ENCODE data around the gene RELA. TPM values are rescaled to one million over a fixed set of nuclear protein-coding genes. Genes with fewer than 3 reads are reported as not detected.

The RELA gene
- total RNA-seq, 2 experiments from 2014 or later = 78.9 to 80.2 TPM

- ChIA-PET CTCF (interaction anchor here (0.6 to 2.1 kb wide), 8 partner anchors 8 to 128 kb away, joined by 3 to 6 read pairs (median 4); partner anchors contain the start of genes AP5B1, PCNX3, RELA and SIPA1), POLR2A (interaction anchor here (0.5 to 4.4 kb wide), 8 partner anchors 8 to 230 kb away, joined by 3 to 39 read pairs (median 4); partner anchors contain the start of genes NEAT1, PCNX3, RELA and SIPA1)
Observed at GRCh38 chr11:65652511-65653228, 10.0 kb downstream of the RELA start.

- CTCF ChIA-PET = interaction anchor here (0.6 to 2.1 kb wide), 6 partner anchors 9 to 109 kb away, joined by 3 to 6 read pairs (median 4); partner anchors contain the start of genes PCNX3, RELA and SIPA1
- POLR2A ChIA-PET = interaction anchor here (0.7 to 4.4 kb wide), 7 partner anchors 9 to 112 kb away, joined by 3 to 39 read pairs (median 4); partner anchors contain the start of genes PCNX3, RELA, SIPA1 and ZNRD2
Observed at GRCh38 chr11:65651589-65652510, 10.9 kb downstream of the RELA start.

GRCh38 chr11:65651339-65651588 lies 11.5 kb downstream of the RELA start:
- POLR2A ChIA-PET = interaction anchor here (1.0 to 4.4 kb wide), 2 partner anchors 12 to 27 kb away, joined by 3 to 39 read pairs; partner anchors contain the start of gene SIPA1
- CTCF ChIA-PET = interaction anchor here (1.4 kb wide), 1 partner anchor 13 kb away, joined by 4 read pairs; the partner anchor contains the start of gene SIPA1

GRCh38 chr11:65650547-65651338 lies 12.0 kb downstream of the RELA start:
- ChIA-PET POLR2A (interaction anchor here (1.3 to 4.4 kb wide), 2 partner anchors 11 to 12 kb away, joined by 4 to 39 read pairs; partner anchors contain the start of genes RELA and SIPA1), CTCF (no interaction called here)

GRCh38 chr11:65649656-65650546 lies 12.8 kb downstream of the RELA start:
- ChIA-PET POLR2A (interaction anchor here (0.6 to 4.4 kb wide), 3 partner anchors 10 to 14 kb away, joined by 4 to 39 read pairs (median 4); partner anchors contain the start of genes RELA and SIPA1), CTCF (interaction anchor here (0.8 to 1.8 kb wide), 2 partner anchors 9 to 24 kb away, joined by 4 to 5 read pairs; no protein-coding TSS in a partner anchor)

GRCh38 chr11:65648997-65649493 lies 13.7 kb downstream of the RELA start:
- ChIA-PET CTCF (interaction anchor here (1.8 kb wide), 1 partner anchor 23 kb away, joined by 5 read pairs; no protein-coding TSS in a partner anchor), POLR2A (interaction anchor here (0.5 kb wide), 1 partner anchor 62 kb away, joined by 14 read pairs; no protein-coding TSS in a partner anchor)

GRCh38 chr11:65646958-65647701 lies 15.6 kb downstream of the RELA start:
- CTCF ChIA-PET = no interaction called here

GRCh38 chr11:65646288-65646957 lies 16.3 kb downstream of the RELA start:
- CTCF ChIA-PET = no interaction called here
- POLR2A ChIA-PET = interaction anchor here (0.6 kb wide), 1 partner anchor 310 kb away, joined by 17 read pairs; no protein-coding TSS in a partner anchor

More at GRCh38 chr11:65646958-65647701, 15.6 kb downstream of the RELA start:
- POLR2A ChIA-PET = no interaction called here

GRCh38 chr11:65645710-65646109 lies 17.0 kb downstream of the RELA start:
- CTCF ChIA-PET = no interaction called here

GRCh38 chr11:65644837-65645236 lies 17.9 kb downstream of the RELA start:
- POLR2A ChIA-PET = interaction anchor here (1.1 kb wide), 1 partner anchor 12 kb away, joined by 3 read pairs; no protein-coding TSS in a partner anchor
- CTCF ChIA-PET = interaction anchor here (1.1 kb wide), 1 partner anchor 12 kb away, joined by 3 read pairs; no protein-coding TSS in a partner anchor

More at GRCh38 chr11:65645710-65646109, 17.0 kb downstream of the RELA start:
- POLR2A ChIA-PET = interaction anchor here (0.6 kb wide), 1 partner anchor 309 kb away, joined by 17 read pairs; no protein-coding TSS in a partner anchor

GRCh38 chr11:65643971-65644370 lies 18.7 kb downstream of the RELA start:
- CTCF ChIA-PET = no interaction called here
- POLR2A ChIA-PET = interaction anchor here (1.1 kb wide), 1 partner anchor 11 kb away, joined by 3 read pairs; no protein-coding TSS in a partner anchor

GRCh38 chr11:65642014-65642671 lies 20.6 kb downstream of the RELA start:
- ChIA-PET CTCF (interaction anchor here (1.3 kb wide), 1 partner anchor 24 kb away, joined by 4 read pairs; no protein-coding TSS in a partner anchor), POLR2A (interaction anchor here (3.7 to 6.3 kb wide), 2 partner anchors 10 to 21 kb away, joined by 17 to 39 read pairs; partner anchors contain the start of gene RELA)

GRCh38 chr11:65641297-65642013 lies 21.3 kb downstream of the RELA start:
- POLR2A ChIA-PET = interaction anchor here (3.7 to 6.3 kb wide), 2 partner anchors 10 to 22 kb away, joined by 17 to 39 read pairs; partner anchors contain the start of gene RELA
- CTCF ChIA-PET = interaction anchor here (1.3 to 1.4 kb wide), 3 partner anchors 8 to 70 kb away, joined by 4 to 5 read pairs (median 4); partner anchors contain the start of gene KAT5
